Neutrophil (primary cell): Measurements from ENCODE around the gene GADD45GIP1.
"Not testable (repeated sequence)": the region's sequence is repeated elsewhere in the genome, so short reads cannot be mapped to it uniquely, and the experiment has no call there.

Experiments used
- H3K27ac ChIP-seq: fragments of 200-600 bp; sonication (generic); 2 replicates; pipeline ENCODE4 v1.5.1; 2016; ENCODE audit warnings: mild to moderate bottlenecking, moderate library complexity
- H3K27me3 ChIP-seq: fragments of 200-600 bp; sonication (generic); 2 replicates; pipeline ENCODE4 v1.6.0; 2016; ENCODE audit warnings: mild to moderate bottlenecking
- H3K36me3 ChIP-seq: fragments of 200-600 bp; sonication (generic); 2 replicates; pipeline ENCODE4 v1.5.1; 2017
- H3K4me1 ChIP-seq, 2 experiments: fragments of 200-600 bp in 1 of 2; sonication (generic) in 1 of 2; 1 replicate in 1 of 2; 2 replicates in 1 of 2; pipeline versions ENCODE4 v1.5.1 to v1.6.1; 2013 to 2016; ENCODE audit warnings: low read depth in 1 of 2, low read length in 1 of 2, mild to moderate bottlenecking in 1 of 2, moderate library complexity in 1 of 2; ENCODE audit not compliant: control insufficient read depth in 1 of 2, insufficient read depth in 1 of 2
- H3K4me3 ChIP-seq, 2 experiments: fragments of 200-600 bp in 1 of 2; sonication (generic) in 1 of 2; 1 replicate in 1 of 2; 2 replicates in 1 of 2; pipeline ENCODE4 v1.5.1; 2013 to 2016; ENCODE audit warnings: low read depth in 1 of 2, low read length in 1 of 2, mild to moderate bottlenecking in 1 of 2, moderate library complexity in 1 of 2
- H3K9me3 ChIP-seq: fragments of 200-600 bp; sonication (generic); 2 replicates; pipeline ENCODE4 v1.5.1; 2016
- CTCF ChIP-seq: fragments of 200-600 bp; sonication (generic); IDR thresholded peaks from 2 replicates; pipeline ENCODE4 v1.5.1; 2016; ENCODE audit warnings: antibody characterized with exemption

The GADD45GIP1 gene

DNA sequence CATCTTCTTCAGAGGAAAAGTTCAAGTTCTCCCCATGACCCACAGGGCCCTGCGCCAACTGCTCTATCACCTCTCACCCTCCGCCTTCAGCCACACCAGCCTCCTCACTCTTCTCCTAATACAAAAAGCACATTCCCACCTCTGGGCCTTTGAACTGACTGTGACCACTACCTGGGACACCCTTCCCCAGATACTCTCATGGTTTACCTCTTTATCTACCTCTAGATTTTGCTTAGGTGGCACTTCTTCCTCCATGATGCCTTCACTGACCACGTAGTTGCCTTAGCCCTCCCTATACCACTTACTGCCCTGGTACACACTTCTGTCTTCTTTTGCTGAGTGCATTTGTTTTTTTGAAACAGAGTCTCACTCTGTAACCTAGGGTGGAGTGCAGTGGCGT lies 34.1 kb downstream of the GADD45GIP1 start:
- H3K4me3 ChIP-seq: no peak overlapping the region
- H3K36me3 ChIP-seq: peaks cover 40% of the 10 kb centered on the region
- no peak for TF ChIP-seq CTCF

DNA sequence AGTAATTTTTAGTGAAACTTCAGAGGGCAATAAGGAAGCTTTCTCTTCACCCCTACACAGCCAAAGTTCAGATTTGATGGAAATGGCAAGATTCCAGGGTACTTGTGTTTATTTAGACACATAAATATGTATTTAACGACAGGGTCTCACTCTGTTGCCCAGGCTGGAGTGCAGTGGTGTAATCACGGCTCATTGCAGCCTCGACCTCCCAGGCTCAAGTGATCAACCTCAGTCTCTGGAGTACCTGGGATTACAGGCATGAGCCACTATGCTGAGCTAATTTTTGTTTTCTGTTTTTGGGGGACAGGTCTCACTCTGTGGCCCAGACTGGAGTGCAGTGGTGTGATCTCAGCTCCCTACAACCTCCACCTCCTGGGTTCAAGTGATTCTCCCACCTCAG lies 36.0 kb downstream of the GADD45GIP1 start:
- Histone ChIP-seq H3K4me1 (peaks cover 5 to 13% of the 10 kb centered on the region in 2 experiments), H3K4me3 (no peak overlapping the region), H3K27ac (no peak overlapping the region), H3K27me3 (no peaks in the 10 kb centered on the region), H3K9me3 (no peaks in the 10 kb centered on the region), H3K36me3 (peaks cover 29% of the 10 kb centered on the region)
- no peak for TF ChIP-seq CTCF

More for the DNA sequence above, 34.1 kb downstream of the GADD45GIP1 start:
- Histone ChIP-seq H3K9me3 (no peaks in the 10 kb centered on the region), H3K4me1 (peaks cover 5 to 13% of the 10 kb centered on the region in 2 experiments), H3K27me3 (no peaks in the 10 kb centered on the region), H3K27ac (no peak overlapping the region)

DNA sequence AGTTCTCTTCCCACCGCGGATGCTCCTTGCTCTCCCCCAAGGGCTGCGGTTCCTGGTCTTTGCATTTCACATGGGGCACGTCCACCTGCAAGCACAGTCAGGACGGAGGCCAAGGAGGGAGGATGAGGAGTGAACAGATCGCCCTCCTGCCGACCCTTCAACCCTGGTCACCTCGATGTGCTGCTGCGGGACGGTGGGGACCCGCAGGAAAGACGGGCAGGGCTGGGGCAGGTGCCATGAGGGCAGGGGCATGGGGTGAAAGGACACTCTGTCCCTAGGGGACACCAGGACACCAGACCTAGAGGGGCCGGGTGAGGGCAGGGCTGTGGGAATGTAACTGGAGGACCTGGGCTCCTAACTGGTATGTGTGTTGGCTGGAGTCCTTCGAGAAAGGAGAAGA lies 38.8 kb downstream of the GADD45GIP1 start:
- H3K27ac ChIP-seq: no peak overlapping the region
- peaks cover 9% of the 10 kb centered on the region for H3K36me3 ChIP-seq
- H3K4me3 ChIP-seq: no peak overlapping the region
- TF ChIP-seq CTCF: no peak
- H3K4me1 ChIP-seq: peaks cover 20 to 30% of the 10 kb centered on the region in 2 experiments
- no peaks in the 10 kb centered on the region for H3K27me3 ChIP-seq
- no peaks in the 10 kb centered on the region for H3K9me3 ChIP-seq

- not testable (repeated sequence) for H3K4me3 ChIP-seq, H3K36me3 ChIP-seq, H3K9me3 ChIP-seq, H3K27me3 ChIP-seq, H3K27ac ChIP-seq
- peaks cover 32 to 41% of the 10 kb centered on the region in 2 experiments for H3K4me1 ChIP-seq
Observed at GRCh38 chr19:12915860-12916259, 41.2 kb downstream of the GADD45GIP1 start.

- Histone ChIP-seq H3K4me1 (peaks cover 31 to 34% of the 10 kb centered on the region in 2 experiments), H3K27ac (peak overlapping the region; percentile 78), H3K4me3 (peak overlapping the region; percentile 28 to 32), H3K9me3 (no peaks in the 10 kb centered on the region), H3K36me3 (no peaks in the 10 kb centered on the region), H3K27me3 (no peaks in the 10 kb centered on the region)
- no peak for TF ChIP-seq CTCF
Observed at GRCh38 chr19:12913851-12914690, 43.0 kb downstream of the GADD45GIP1 start.

- Histone ChIP-seq H3K4me3 (peak overlapping the region; percentile 28 to 32), H3K36me3 (no peaks in the 10 kb centered on the region), H3K9me3 (no peaks in the 10 kb centered on the region), H3K27me3 (no peaks in the 10 kb centered on the region), H3K27ac (peak overlapping the region; percentile 78), H3K4me1 (peaks cover 27 to 29% of the 10 kb centered on the region in 2 experiments)
- no peak for TF ChIP-seq CTCF
Observed at GRCh38 chr19:12913011-12913561, 43.9 kb downstream of the GADD45GIP1 start.
